GM12892 (cell line): Measurements from ENCODE around the gene PSMD1.

Experiments used
- DNase-seq: peaks from one replicate; pipeline ENCODE4 v3.0.0; 2011; ENCODE audit not compliant: insufficient read length
- FAIRE-seq: peaks from 2 replicates; lab custom pipeline; 2011; peaks lifted over from hg19 to GRCh38; lab: Jason Lieb, UNC
- POLR2A ChIP-seq: IDR thresholded peaks from 2 replicates; pipeline ENCODE4 v1.6.1; 2011; ENCODE audit warnings: low read depth, low read length, control low read depth
- POLR2AphosphoS5 ChIP-seq: IDR thresholded peaks from 2 replicates; pipeline ENCODE4 v1.6.1; 2011; ENCODE audit warnings: low read depth, low read length, control low read depth
- TAF1 ChIP-seq: IDR thresholded peaks from 2 replicates; pipeline ENCODE4 v1.6.1; 2011; ENCODE audit warnings: low read depth, mild to moderate bottlenecking, control low read depth, low read length, borderline replicate concordance

Gene PSMD1

DNA sequence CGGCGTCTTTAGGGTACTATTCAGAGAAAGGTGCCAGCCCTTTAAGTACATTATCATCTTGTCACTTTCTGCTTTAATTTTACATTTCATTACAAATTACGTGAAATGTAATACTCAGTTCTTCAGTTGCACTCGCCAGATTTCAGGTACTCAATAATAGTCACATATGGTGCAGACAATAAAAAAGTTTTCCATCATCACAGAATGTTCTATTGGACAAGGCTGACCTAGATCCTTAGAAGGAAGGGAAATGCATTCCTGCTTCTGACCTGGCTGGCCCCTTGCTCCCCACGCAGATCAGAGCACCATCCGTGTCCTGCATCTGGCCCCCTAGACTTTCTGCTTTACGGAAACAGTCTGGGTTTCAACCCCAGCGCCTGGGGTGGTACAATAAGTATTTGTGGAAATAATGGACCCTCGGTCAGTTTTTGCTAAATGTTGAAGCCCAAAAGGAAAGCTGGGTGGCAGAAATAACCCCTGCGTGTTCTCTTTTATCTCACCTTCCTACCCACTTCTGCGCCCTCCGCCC lies 20.0 kb upstream of the PSMD1 start:
- TF ChIP-seq POLR2AphosphoS5 = no peak
- no peak for TF ChIP-seq TAF1
- no peak for TF ChIP-seq POLR2A
- no peak for DNase-seq
- FAIRE-seq = no peak

DNA sequence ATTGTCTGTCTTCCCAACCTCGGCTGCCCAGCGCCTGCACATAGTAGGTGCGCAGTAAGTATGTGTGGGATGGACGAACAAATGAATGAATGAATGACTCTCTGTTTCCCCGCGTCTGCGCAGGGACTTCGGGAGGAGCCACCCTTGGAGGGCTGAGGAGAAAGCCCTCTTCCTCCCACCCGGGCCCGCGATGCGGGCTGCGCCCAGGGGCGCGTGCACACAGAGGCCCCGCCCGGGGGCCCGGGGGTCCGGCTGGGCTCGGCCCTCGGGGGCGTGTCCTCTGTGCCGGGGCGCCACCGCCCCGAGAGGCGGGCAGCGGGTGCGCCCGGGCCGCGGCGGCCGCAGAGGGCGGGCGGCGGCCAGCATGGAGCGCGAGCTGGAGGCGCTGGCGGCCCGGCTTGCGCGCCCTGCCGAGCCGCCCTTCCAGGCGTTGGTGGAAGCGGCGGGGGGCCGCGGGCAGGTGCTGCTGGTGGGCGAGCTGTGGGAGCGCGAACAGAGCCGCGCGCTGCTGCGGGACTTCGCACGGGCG lies 19.4 kb upstream of the PSMD1 start, which contains the start of gene C2orf72:
Gene C2orf72, plus strand, starts transcription at position 322 of the 529 bp plus-strand sequence. Its CDS starts 43 bp downstream, at position 365.
- peak; percentile 36 for DNase-seq
- TF ChIP-seq TAF1 (no peak), POLR2AphosphoS5 (no peak), POLR2A (no peak)
- no peak for FAIRE-seq

DNA sequence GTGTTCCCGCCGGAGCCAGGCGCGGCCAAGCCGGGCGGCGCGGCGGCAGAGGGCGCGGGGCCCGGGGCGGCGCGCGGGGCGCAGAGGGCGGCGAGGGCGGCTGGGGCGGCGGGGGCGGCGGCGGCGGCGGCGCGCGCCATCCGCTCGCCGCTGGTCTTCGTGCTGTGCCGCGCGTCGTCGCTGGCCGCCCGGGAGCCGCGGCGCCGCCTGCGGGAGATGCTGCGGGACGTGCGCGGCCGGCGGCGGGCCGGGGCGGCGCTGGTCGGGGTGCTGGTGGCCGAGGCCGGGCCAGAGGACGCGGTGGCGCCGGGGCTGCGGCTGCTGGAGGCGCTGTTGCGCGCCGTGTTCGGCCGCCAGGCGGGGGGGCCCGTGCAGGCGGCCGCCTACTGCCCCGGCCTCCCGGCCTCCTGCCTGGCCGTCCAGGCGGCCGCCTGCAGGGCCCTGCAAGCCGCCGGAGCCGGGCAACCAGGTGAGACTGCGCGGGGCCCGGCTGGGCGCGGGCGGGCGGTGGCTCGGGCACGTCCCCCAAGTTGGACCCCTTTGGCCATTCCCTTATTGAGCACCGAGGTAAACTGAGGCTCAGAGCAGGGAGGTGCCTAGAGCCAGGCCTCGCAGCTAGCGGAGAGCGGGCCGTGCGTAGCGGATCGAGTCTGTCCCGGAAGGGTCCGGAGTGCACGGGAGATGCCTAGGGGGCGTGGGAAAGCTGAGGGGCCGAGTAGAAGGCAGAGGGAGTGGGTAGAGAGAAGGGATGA lies 18.8 kb upstream of the PSMD1 start:
- DNase-seq = peak; percentile 38
- FAIRE-seq = no peak
- no peak for TF ChIP-seq TAF1
- no peak for TF ChIP-seq POLR2A
- TF ChIP-seq POLR2AphosphoS5 = no peak

GRCh38 chr2:231038483-231039293 lies 18.0 kb upstream of the PSMD1 start:
- FAIRE-seq (no peak), DNase-seq (no peak)
- TF ChIP-seq POLR2A (no peak), TAF1 (no peak), POLR2AphosphoS5 (no peak)

GRCh38 chr2:231039294-231039664 lies 17.4 kb upstream of the PSMD1 start:
- FAIRE-seq = no peak
- no peak for DNase-seq
- no peak for TF ChIP-seq POLR2A

- no peak for FAIRE-seq
- TF ChIP-seq TAF1 (no peak), POLR2AphosphoS5 (no peak)
- DNase-seq = no peak
Observed at GRCh38 chr2:231039821-231040364, 16.8 kb upstream of the PSMD1 start.

- DNase-seq (no peak), FAIRE-seq (no peak)
- TF ChIP-seq POLR2A (no peak), TAF1 (no peak), POLR2AphosphoS5 (no peak)
Observed at GRCh38 chr2:231041061-231041689, 15.5 kb upstream of the PSMD1 start.

- FAIRE-seq = no peak
- no peak for DNase-seq
- TF ChIP-seq POLR2AphosphoS5 (no peak), TAF1 (no peak), POLR2A (no peak)
Observed at GRCh38 chr2:231043796-231044195, 12.9 kb upstream of the PSMD1 start.

DNA sequence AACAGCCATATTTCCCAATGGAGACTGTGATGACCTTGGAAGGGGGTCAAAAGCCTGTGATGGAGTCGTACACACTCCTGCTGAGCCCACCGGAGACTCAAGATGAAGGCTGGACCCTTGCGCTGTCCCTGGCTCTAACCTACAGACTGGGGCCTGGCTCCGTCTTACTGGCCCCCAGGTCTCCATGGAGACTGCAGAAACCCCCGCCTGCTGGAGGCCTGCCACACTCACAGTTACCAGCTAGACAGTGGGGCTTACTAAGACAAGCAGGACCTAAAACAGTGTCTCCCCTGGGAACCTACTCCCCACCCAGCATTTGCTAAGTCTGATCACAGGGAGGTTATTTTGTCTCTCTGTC lies 9.8 kb upstream of the PSMD1 start:
- FAIRE-seq (no peak), DNase-seq (no peak)
- TF ChIP-seq TAF1 (no peak), POLR2AphosphoS5 (no peak), POLR2A (no peak)

DNA sequence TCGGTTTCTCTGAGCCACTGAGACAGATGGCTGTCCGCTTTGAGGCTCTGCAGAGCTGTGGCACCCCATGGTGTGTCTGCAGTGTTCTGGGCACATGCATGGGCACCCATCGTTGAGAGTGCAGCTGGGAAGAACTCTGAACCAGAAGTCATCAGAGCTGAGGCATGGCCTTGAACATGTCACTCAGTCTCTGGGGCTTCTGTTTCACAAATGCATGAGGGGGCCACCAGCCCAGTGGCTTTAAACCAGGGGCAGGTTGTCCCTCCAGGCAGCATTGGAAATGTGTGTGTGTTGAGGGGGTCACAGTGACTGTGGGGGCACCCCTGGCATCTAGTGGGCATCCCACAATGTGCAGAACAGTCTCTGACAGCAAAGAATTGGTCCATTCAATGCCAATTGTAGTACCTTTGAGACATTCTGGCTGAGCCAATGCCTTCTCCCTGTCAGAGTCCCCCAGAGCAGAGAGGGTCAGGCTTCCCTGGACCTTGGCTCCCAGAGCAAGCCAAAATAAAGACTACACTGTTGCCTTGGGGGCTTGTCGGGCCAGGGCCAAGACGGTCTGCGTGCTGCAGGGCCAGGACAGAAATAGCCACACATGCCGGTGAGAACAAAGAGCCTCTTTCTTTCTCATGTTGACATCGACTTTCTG lies 9.3 kb upstream of the PSMD1 start:
- DNase-seq (no peak), FAIRE-seq (no peak)
- TF ChIP-seq POLR2AphosphoS5 (no peak), TAF1 (no peak), POLR2A (no peak)
